Measurements from ENCODE around the gene PTK7.
"Not testable (repeated sequence)": the region's sequence is repeated elsewhere in the genome, so short reads cannot be mapped to it uniquely, and the experiment has no call there.

Gene PTK7

DNA sequence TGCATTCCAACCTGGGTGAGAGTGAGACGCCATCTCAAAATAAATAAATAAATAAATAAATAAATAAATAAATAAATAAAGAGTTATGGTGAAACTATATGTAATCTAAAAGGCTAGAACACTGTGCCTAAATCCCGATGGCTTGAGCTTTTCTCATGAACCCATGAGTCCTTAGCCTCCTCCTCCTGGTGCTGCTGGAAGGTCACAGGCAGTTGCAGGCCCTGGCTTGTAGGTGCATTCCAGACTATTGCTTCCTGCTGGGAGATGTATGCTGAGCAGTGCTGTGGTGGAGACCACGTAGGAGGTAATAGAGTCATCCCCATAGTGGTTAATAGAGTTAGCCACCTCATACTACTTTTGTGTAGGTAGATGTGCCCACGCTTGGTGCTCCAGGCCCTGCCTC, 12.5 kb downstream of the PTK7 start:
- no peak for DNase-seq

DNA sequence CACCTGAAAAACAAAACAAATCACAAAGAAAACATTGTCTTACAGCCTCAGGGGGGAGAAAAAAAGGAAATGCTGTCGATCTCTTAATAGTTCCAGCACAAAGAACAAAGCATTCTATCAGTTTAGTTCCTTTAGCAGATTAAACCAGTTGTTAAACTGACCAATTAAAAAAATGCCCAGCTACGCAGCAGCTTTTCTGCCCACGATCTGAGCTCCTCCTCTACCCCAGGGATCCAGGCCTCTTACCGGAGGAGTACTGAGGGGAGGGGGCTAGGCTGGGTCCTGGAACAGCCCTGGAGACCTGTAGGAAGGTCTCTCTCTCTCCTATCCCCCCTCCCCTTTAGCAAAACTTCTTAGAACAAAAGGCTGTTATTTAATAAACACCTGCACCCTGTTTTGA, 13.4 kb downstream of the PTK7 start:
- DNase-seq: no peak

- no peak for DNase-seq
Observed at GRCh38 chr6:43089874-43090558, 13.9 kb downstream of the PTK7 start.

- DNase-seq: no peak
Observed at GRCh38 chr6:43090559-43090956, 14.4 kb downstream of the PTK7 start.

DNA sequence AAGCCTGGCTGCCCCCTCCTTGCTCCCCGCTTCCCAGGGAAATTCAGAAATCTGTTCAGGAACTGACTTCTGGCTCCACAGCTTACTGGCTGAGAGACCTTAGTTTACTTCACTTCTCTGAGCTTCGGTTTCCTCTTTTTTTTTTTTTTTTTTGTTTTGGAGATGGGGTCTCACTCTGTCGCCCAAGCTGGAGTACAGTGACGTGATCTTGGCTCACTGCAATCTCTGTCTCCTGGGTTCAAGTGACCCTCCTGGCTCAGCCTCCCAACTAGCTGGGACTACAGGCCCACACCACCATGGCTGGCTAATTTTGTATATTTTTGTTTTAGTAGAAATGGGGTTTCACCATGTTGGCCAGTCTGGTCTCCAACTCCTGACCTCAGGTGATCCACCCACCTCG, 14.9 kb downstream of the PTK7 start:
- no peak for DNase-seq

DNA sequence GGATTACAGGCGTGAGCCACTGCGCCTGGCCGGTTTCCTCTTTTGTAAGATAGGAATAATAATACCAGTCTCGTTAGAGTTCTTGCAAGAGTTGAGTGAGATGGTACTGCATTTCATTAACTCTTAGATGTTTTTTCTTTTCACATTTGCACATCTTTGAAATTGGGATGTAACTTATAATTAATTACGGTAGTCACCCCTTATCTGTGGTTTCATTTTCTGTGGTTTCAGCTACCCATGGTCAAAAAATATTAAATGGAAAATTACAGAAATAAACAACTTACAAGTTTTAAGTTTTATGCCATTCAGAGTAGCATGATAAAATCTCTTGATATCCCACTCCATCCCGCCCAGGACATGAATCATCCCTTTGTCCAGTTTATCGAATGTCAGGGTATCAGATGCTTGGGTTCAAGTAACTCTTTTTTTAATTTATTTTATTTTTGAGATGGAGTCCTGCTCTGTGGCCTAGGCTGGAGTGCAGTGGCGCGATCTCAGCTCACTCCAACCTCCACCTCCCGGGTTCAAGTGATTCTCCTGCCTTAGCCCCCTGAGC, 15.4 kb downstream of the PTK7 start:
- no peak for DNase-seq

- no peak for DNase-seq
Observed at GRCh38 chr6:43092635-43093034, 16.5 kb downstream of the PTK7 start.

- no peak for DNase-seq
Observed at GRCh38 chr6:43093436-43094289, 17.5 kb downstream of the PTK7 start.

DNA sequence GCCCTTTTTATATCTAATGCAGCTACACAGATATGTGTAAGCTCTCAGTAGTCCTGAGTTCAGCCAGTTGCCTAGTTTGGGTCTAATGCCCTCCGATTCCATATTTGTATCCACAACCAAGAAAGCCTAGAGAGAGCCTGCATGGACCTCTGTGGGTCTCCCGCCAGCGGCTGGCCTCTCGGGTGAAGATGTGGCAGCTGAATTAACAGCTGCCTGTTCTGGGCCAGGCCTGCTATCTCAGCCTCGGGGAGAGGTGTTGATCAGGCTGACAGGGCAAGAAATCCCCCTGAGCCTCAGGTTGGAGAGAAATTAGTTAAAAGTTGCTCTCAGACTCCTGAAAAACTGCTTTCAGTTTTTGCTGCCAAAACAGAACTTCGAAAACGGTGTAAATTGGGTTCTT, 19.8 kb downstream of the PTK7 start:
- no peak for DNase-seq

DNA sequence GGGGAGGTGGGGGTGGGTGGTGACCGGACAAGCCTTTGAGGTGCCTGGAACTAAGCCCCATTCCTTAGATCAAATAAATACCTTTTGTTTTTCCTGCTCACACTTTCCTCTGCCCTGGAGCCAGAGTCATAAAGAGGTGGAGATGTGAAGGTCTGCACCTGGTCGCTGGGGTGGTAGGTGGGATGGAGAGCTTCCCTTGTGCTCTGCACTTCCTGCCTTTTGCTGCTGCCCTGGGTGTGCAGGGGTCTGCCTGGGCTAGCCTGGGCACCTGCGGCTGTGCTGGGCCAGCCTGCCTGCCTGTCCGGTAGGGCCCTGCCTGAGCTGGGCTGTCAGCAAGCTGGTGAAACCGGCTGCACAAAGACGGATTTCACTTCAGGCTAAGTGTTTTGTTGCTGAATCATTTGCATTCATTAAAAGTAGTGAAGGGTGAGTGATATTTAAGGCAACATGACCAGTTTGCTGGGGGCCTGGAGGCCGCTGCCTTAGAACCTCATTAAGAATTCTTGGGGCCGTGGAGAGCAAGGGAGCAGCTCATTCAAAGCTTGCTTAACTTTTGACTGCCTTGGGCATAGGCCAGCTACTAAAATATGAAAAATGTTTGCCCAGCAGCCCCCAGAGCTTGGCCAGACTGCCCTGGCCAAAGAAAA, 20.5 kb downstream of the PTK7 start:
- no peak for DNase-seq

- DNase-seq: no peak
Observed at GRCh38 chr6:43097098-43097489, 21.0 kb downstream of the PTK7 start.

GRCh38 chr6:43097502-43097901, 21.4 kb downstream of the PTK7 start:
- no peak for DNase-seq

DNA sequence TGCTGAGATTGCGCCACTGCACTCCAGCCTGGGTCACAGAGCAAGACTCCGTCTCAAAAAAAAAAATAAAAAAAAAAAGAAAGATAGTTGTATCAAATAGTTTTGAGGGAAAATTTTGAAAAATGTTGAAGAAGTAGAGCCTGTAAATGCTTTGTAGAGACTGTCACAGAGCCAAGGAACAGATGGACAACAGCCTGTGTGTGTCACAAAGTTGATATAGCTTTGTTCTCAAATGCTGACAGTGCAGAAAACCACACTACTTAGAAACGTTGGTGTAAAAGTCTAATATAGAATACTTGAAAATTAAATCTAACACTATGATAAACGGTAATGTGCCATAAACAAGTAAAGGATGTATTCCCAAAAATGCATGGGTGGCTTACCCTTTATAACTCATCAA, 25.4 kb downstream of the PTK7 start:
- DNase-seq: no peak

- no peak for DNase-seq
Observed at GRCh38 chr6:43103253-43103876, 27.3 kb downstream of the PTK7 start.

GRCh38 chr6:43105538-43106222, 29.6 kb downstream of the PTK7 start:
- DNase-seq: no peak

GRCh38 chr6:43107344-43108062, 31.4 kb downstream of the PTK7 start:
- DNase-seq: no peak

- no peak for DNase-seq
Observed at GRCh38 chr6:43113431-43114260, 37.5 kb downstream of the PTK7 start.

- DNase-seq: no peak
Observed at GRCh38 chr6:43115365-43115764, 39.3 kb downstream of the PTK7 start.

GRCh38 chr6:43117466-43117865, 41.4 kb downstream of the PTK7 start:
- not testable (repeated sequence) for DNase-seq

DNA sequence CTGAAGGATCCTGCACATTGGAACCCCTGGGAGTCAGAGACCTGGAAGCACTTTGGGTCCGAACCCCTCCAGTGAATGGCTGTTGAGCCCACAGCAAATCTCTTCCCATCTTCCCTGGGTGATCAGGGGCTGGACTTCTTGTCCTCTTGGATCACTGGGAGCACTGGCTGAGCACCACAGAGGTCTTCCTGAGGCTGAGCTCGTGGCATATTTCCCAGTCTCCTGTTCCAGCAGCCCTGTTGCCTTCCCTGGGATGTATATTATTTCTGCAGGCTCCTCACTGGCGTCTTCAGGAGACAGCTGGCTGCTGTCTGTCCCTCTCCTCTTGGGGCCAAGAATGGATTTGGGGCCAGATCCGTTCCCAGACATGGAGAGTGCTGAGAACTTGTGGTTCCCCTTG, 43.4 kb downstream of the PTK7 start:
- no peak for DNase-seq
